Tibial nerve (tissue), 4 donors: ENCODE results near the gene MAN2B2. TPM values are rescaled to one million over a fixed set of nuclear protein-coding genes. Genes with fewer than 3 reads are reported as not detected.

ENCODE experiments used
- DNase-seq, 2 donors: peaks; one replicate each; pipeline ENCODE4 v3.0.0-alpha.2; 2019; ENCODE audit warnings: low spot score in 2 of 2
- H3K27ac ChIP-seq, 4 donors: fragments of 200-600 bp; sonication (generic) in 3 of 4; one replicate each; pipeline ENCODE4 v1.5.1; 2017 to 2019; ENCODE audit warnings: mild to moderate bottlenecking in 1 of 4
- H3K27me3 ChIP-seq, 2 donors: fragments of 200-600 bp; sonication (generic) in 1 of 2; one replicate each; pipeline versions ENCODE4 v1.5.1 to v1.6.0; 2017 to 2019
- H3K36me3 ChIP-seq, 3 donors: fragments of 200-600 bp; sonication (generic); one replicate each; pipeline ENCODE4 v1.5.1; 2018 to 2019
- H3K4me1 ChIP-seq, 4 donors: fragments of 200-600 bp; sonication (generic) in 3 of 4; one replicate each; pipeline ENCODE4 v1.5.1; 2017 to 2019
- H3K4me3 ChIP-seq, 4 donors: fragments of 200-600 bp; sonication (generic) in 3 of 4; one replicate each; pipeline ENCODE4 v1.5.1; 2017 to 2019; ENCODE audit warnings: mild to moderate bottlenecking in 1 of 4, moderate library complexity in 1 of 4
- H3K9me3 ChIP-seq, 4 donors: fragments of 200-600 bp; sonication (generic) in 3 of 4; one replicate each; pipeline ENCODE4 v1.5.1; 2017 to 2019
- CTCF ChIP-seq, 5 experiments: fragments of 200-600 bp in 3 of 5; fragments of 450-650 bp in 2 of 5; sonication (generic) in 3 of 5; IDR thresholded peaks; one replicate each; pipeline ENCODE4 v1.5.1; 2016 to 2019; ENCODE audit warnings: antibody characterized with exemption in 5 of 5, mild to moderate bottlenecking in 3 of 5, moderate library complexity in 2 of 5
- EP300 ChIP-seq, 2 donors: sonication (generic); formaldehyde crosslinking; IDR thresholded peaks; one replicate each; pipeline ENCODE4 v1.6.1; 2017; ENCODE audit warnings: antibody characterized with exemption in 2 of 2, mild to moderate bottlenecking in 1 of 2
- POLR2A ChIP-seq, 2 donors: fragments of 450-650 bp; IDR thresholded peaks; one replicate each; pipeline ENCODE4 v1.6.1; 2017; ENCODE audit warnings: antibody characterized with exemption in 2 of 2, mild to moderate bottlenecking in 2 of 2, moderate library complexity in 2 of 2
- WGBS, 2 donors: methylation state at CpG; one replicate each; pipeline ENCODE4 v1.1.5; 2018; 5-methylcytosine and 5-hydroxymethylcytosine counted together
- total RNA-seq, 4 donors: library from RNA; depleted of rRNA; stranded (reverse); fragments of >200 nt; gene quantifications; one replicate each; pipeline ENCODE4 v1.1.0, GENCODE V29; 2016

The MAN2B2 gene
- total RNA-seq, 4 donors from 2014 or later = 33.0 to 66.3 (median 44.6) TPM

DNA sequence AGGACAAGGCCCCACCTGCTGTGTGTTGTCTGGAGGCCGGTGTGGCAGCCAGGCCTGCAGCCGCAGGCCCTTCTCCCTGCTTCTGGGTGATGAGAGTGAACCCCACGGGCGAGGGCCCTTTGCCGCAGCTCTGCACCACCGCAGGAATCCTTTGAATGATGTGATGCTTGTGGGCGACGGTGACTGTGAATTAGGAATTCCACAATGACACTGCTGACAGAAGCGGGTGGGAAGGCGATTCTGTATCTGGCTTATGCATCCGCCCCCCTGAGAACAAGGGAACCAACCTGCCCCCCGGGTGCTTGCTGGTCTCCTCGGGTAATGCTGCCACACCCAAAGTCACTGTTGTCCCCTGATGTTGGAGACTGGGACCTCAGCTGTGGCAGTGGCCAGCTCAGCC, 19.5 kb upstream of the MAN2B2 start:
- Histone ChIP-seq H3K27me3 (peaks cover 0 to 57% of the 10 kb centered on the region in 2 donors), H3K36me3 (no peaks in the 10 kb centered on the region), H3K27ac (no peak overlapping the region), H3K4me3 (no peak overlapping the region), H3K9me3 (peaks cover 0 to 23% (median 0%) of the 10 kb centered on the region in 4 donors), H3K4me1 (no peaks in the 10 kb centered on the region)
- DNase-seq = no peak
- TF ChIP-seq EP300 (IDR thresholded peaks at IDR 0.05) (no peak), CTCF (IDR thresholded peaks at IDR 0.05) (no peak), POLR2A (IDR thresholded peaks at IDR 0.05) (no peak)
- WGBS, 2 donors = 74 to 79% methylated on average over 10 to 13 of the region's 13 CpGs

GRCh38 chr4:6556263-6556662, 18.7 kb upstream of the MAN2B2 start:
- Histone ChIP-seq H3K4me1 (no peaks in the 10 kb centered on the region), H3K36me3 (no peaks in the 10 kb centered on the region), H3K27ac (no peak overlapping the region), H3K27me3 (peaks cover 0 to 64% of the 10 kb centered on the region in 2 donors), H3K4me3 (no peak overlapping the region), H3K9me3 (peaks cover 0 to 19% (median 0%) of the 10 kb centered on the region in 4 donors)
- 77 to 81% methylated on average over 6 of the region's 6 CpGs for WGBS, 2 donors
- TF ChIP-seq POLR2A (IDR thresholded peaks at IDR 0.05) (no peak), CTCF (IDR thresholded peaks at IDR 0.05) (no peak), EP300 (IDR thresholded peaks at IDR 0.05) (no peak)
- no peak for DNase-seq

- TF ChIP-seq EP300 (IDR thresholded peaks at IDR 0.05) = no peak
- TF ChIP-seq POLR2A (IDR thresholded peaks at IDR 0.05) = no peak
- no peak for TF ChIP-seq CTCF (IDR thresholded peaks at IDR 0.05)
- H3K27ac ChIP-seq = no peak overlapping the region
- DNase-seq = no peak
- peaks cover 0 to 1% (median 0%) of the 10 kb centered on the region in 4 donors for H3K4me1 ChIP-seq
- 66 to 67% methylated on average over 5 of the region's 5 CpGs for WGBS, 2 donors
- H3K4me3 ChIP-seq = no peak overlapping the region
- H3K9me3 ChIP-seq = peaks cover 0 to 10% (median 0%) of the 10 kb centered on the region in 4 donors
- H3K27me3 ChIP-seq = peaks cover 0 to 68% of the 10 kb centered on the region in 2 donors
- H3K36me3 ChIP-seq = no peaks in the 10 kb centered on the region
Observed at GRCh38 chr4:6557185-6557584, 17.8 kb upstream of the MAN2B2 start.

- DNase-seq = no peak
- 78 to 87% methylated on average over 8 to 9 of the region's 10 CpGs for WGBS, 2 donors
- Histone ChIP-seq H3K9me3 (peaks cover 0 to 3% (median 0%) of the 10 kb centered on the region in 4 donors), H3K4me3 (no peak overlapping the region), H3K36me3 (no peaks in the 10 kb centered on the region), H3K27me3 (peaks cover 0 to 75% of the 10 kb centered on the region in 2 donors), H3K4me1 (peaks cover 0 to 8% (median 1%) of the 10 kb centered on the region in 4 donors), H3K27ac (no peak overlapping the region)
- TF ChIP-seq EP300 (IDR thresholded peaks at IDR 0.05) (no peak), CTCF (IDR thresholded peaks at IDR 0.05) (no peak), POLR2A (IDR thresholded peaks at IDR 0.05) (no peak)
Observed at GRCh38 chr4:6557856-6558255, 17.1 kb upstream of the MAN2B2 start.

DNA sequence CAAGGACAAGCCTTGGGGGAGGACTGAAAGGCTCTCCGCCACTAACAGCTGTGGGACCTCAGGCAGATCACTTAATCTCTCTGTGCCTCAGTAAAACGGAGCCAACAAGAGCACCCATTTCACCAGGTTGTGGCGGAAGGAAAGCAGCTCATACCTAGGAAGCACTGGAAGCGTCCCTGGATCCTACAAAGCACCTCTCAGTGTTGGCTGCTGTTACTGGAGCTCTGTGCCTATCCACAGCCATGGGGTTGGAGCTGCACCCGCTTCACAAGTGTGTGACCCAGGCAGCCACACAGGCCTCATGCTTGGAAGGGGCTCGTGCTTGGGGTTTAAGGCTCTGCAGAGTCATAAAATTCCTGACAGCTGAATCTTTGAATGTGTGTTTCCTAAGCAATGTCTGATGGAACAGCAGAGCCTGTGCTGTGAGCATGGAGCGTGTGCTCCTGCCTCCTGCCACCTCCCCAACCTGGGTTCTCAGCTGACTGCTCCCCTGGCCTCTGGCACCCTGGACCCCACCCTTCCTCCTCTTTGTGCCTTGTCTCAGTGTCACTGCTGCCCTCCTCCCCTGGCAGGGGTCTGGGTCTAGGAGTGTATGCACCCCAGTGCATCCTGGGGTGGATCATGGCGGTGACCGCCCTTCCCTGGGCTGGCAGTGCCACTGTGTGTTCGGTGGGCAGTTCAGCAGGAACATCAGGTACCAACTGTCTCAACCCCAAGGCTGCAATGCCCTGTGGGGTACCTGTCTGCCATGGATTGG, 14.4 kb upstream of the MAN2B2 start:
- Histone ChIP-seq H3K9me3 (no peaks in the 10 kb centered on the region), H3K4me3 (no peak overlapping the region), H3K4me1 (peaks cover 0 to 23% (median 12%) of the 10 kb centered on the region in 4 donors), H3K27me3 (peaks cover 0 to 93% of the 10 kb centered on the region in 2 donors), H3K27ac (no peak overlapping the region), H3K36me3 (no peaks in the 10 kb centered on the region)
- WGBS, 2 donors = 51 to 64% methylated on average over 10 of the region's 10 CpGs
- DNase-seq = no peak
- no peak for TF ChIP-seq CTCF (IDR thresholded peaks at IDR 0.05)
- no peak for TF ChIP-seq POLR2A (IDR thresholded peaks at IDR 0.05)
- no peak for TF ChIP-seq EP300 (IDR thresholded peaks at IDR 0.05)
